ENCODE data around the gene CHRNA10.

GRCh38 chr11:3641701-3642070, 29.5 kb downstream of the CHRNA10 start, which contains the start of gene ART5:
- TF ChIP-seq POLR2A (IDR thresholded peaks at IDR 0.05) (no peak), CTCF (IDR thresholded peaks at IDR 0.05) (no peak)

Data from esophagus squamous epithelium (tissue), 4 donors.